Activated CD8-positive, alpha-beta memory T cell treated with anti-CD3 and anti-CD28 coated beads for 48 hours (primary cell): Measurements from ENCODE around the gene PAPSS1.

Source experiments
- DNase-seq, 3 experiments: peaks; one replicate each; pipeline ENCODE4 v3.0.0-alpha.2; 2020; ENCODE audit warnings: low read depth in 2 of 3, low spot score in 2 of 3

Gene PAPSS1

GRCh38 chr4:107572281-107572680 is 147.8 kb downstream of the PAPSS1 start:
- DNase-seq, result no peak

- no peak for DNase-seq
These were observed 149.1 kb downstream of the PAPSS1 start for GRCh38 chr4:107570952-107571351.

GRCh38 chr4:107564326-107564725 is 155.7 kb downstream of the PAPSS1 start:
- DNase-seq, result no peak
